HepG2 (cell line): Measurements from ENCODE around the gene L3MBTL4. TPM values are rescaled to one million over a fixed set of nuclear protein-coding genes. Genes with fewer than 3 reads are reported as not detected.

ENCODE experiments used
- CHCHD3 ChIP-seq: sonication (generic); formaldehyde crosslinking; IDR thresholded peaks from 2 replicates; pipeline ENCODE4 v1.8.0; 2022; ENCODE audit warnings: mild to moderate bottlenecking, missing genetic modification reagents, moderate library complexity
- FOSL1 ChIP-seq: sonication (generic); formaldehyde crosslinking; IDR thresholded peaks from 2 replicates; pipeline ENCODE4 v1.9.0; 2021; ENCODE audit warnings: missing genetic modification reagents, borderline replicate concordance
- ISL2 ChIP-seq: sonication (generic); formaldehyde crosslinking; IDR thresholded peaks from 2 replicates; pipeline ENCODE4 v1.5.0; 2020; ENCODE audit warnings: missing genetic modification reagents
- PITX1 ChIP-seq: sonication (generic); formaldehyde crosslinking; IDR thresholded peaks from 2 replicates; pipeline ENCODE4 v1.5.1; 2020; ENCODE audit warnings: mild to moderate bottlenecking, missing genetic modification reagents
- RAD51 ChIP-seq: fragments of 450-650 bp; IDR thresholded peaks from 2 replicates; pipeline ENCODE4 v1.6.1; 2016; ENCODE audit warnings: borderline replicate concordance
- SKI ChIP-seq: fragments of 450-650 bp; IDR thresholded peaks from one replicate; pipeline ENCODE4 v1.6.1; 2018; ENCODE audit warnings: mild to moderate bottlenecking; ENCODE audit not compliant: partially characterized antibody
- TARDBP ChIP-seq: sonication (generic); formaldehyde crosslinking; IDR thresholded peaks from 2 replicates; pipeline ENCODE4 v1.8.0; 2022; ENCODE audit warnings: mild to moderate bottlenecking, missing genetic modification reagents
- TCF12 ChIP-seq, 2 experiments: fragments of 450-650 bp in 1 of 2; sonication (generic) in 1 of 2; formaldehyde crosslinking in 1 of 2; IDR thresholded peaks; 2 replicates each; pipeline versions ENCODE4 v1.6.1 to v1.8.0; 2017 to 2022; ENCODE audit warnings: antibody characterized with exemption in 1 of 2, mild to moderate bottlenecking in 1 of 2, missing genetic modification reagents in 1 of 2, moderate library complexity in 1 of 2
- ZFY ChIP-seq: sonication (generic); formaldehyde crosslinking; IDR thresholded peaks from 2 replicates; pipeline ENCODE4 v1.4.0; 2020; ENCODE audit warnings: missing genetic modification reagents
- ZMYM4 ChIP-seq: sonication (generic); formaldehyde crosslinking; IDR thresholded peaks from 2 replicates; pipeline ENCODE4 v1.8.1; 2023; ENCODE audit warnings: mild to moderate bottlenecking, missing genetic modification reagents
- ZNF121 ChIP-seq: sonication (generic); formaldehyde crosslinking; IDR thresholded peaks from 2 replicates; pipeline ENCODE4 v1.5.0; 2020; ENCODE audit warnings: mild to moderate bottlenecking, missing genetic modification reagents
- ZNF256 ChIP-seq: sonication (generic); formaldehyde crosslinking; conservative IDR thresholded peaks from 2 replicates; pipeline ENCODE4 v1.4.0; 2020; ENCODE audit warnings: missing genetic modification reagents
- ZNF550 ChIP-seq: sonication (generic); formaldehyde crosslinking; IDR thresholded peaks from 2 replicates; pipeline ENCODE4 v1.4.0; 2020; ENCODE audit warnings: mild to moderate bottlenecking, missing genetic modification reagents, borderline replicate concordance
- ZNF615 ChIP-seq: sonication (generic); formaldehyde crosslinking; IDR thresholded peaks from 2 replicates; pipeline ENCODE4 v1.5.0; 2020; ENCODE audit warnings: mild to moderate bottlenecking, missing genetic modification reagents, borderline replicate concordance
- ZNF775 ChIP-seq: sonication (generic); formaldehyde crosslinking; IDR thresholded peaks from 2 replicates; pipeline ENCODE4 v1.4.0; 2020; ENCODE audit warnings: missing genetic modification reagents, mild to moderate bottlenecking, moderate library complexity, borderline replicate concordance
- ZNF816 ChIP-seq: sonication (generic); formaldehyde crosslinking; IDR thresholded peaks from 2 replicates; pipeline ENCODE4 v1.8.0; 2022; ENCODE audit warnings: missing genetic modification reagents, mild to moderate bottlenecking, borderline replicate concordance
- ZNF878 ChIP-seq: sonication (generic); formaldehyde crosslinking; IDR thresholded peaks from 2 replicates; pipeline ENCODE4 v1.8.1; 2023; ENCODE audit warnings: mild to moderate bottlenecking, missing genetic modification reagents, moderate library complexity
- ZSCAN21 ChIP-seq: sonication (generic); formaldehyde crosslinking; IDR thresholded peaks from 2 replicates; pipeline ENCODE4 v1.8.0; 2022; ENCODE audit warnings: mild to moderate bottlenecking, missing genetic modification reagents, moderate library complexity, borderline replicate concordance
- polyA plus RNA-seq, 8 experiments: library from polyadenylated mRNA; depleted of rRNA in 3 of 8; stranded (reverse) in 7 of 8; unstranded in 1 of 8; fragments of >200 nt; fragmentation: Illumina TruSeq in 4 of 8; extraction: Trizol in 4 of 8; gene quantifications; 2 replicates each; pipeline versions ENCODE4 v1.2.1 to v1.2.3, GENCODE V29; 2011 to 2016; ENCODE audit warnings: low read depth in 4 of 8, missing spikeins in 1 of 8, mixed read lengths in 1 of 8; ENCODE audit not compliant: insufficient read depth in 1 of 8
- total RNA-seq, 5 experiments: library from RNA; depleted of rRNA; stranded (reverse); fragments of >200 nt; fragmentation: Illumina TruSeq; extraction: Trizol; gene quantifications; 2 replicates each; pipeline ENCODE4 v1.2.3, GENCODE V29; 2016; ENCODE audit warnings: low read depth in 1 of 5
- TF ChIP-seq, protein P1 (sequence below): sonication (generic); formaldehyde crosslinking; IDR thresholded peaks from 2 replicates; pipeline ENCODE4 v1.5.0; 2020; ENCODE audit warnings: missing genetic modification reagents
- TF ChIP-seq, protein P2 (sequence below): IDR thresholded peaks from 2 replicates; pipeline ENCODE4 v1.6.1; 2016; ENCODE audit warnings: low read depth, control low read depth
- TF ChIP-seq, protein P3 (sequence below): sonication (generic); formaldehyde crosslinking; IDR thresholded peaks from 2 replicates; pipeline ENCODE4 v1.5.0; 2020; ENCODE audit warnings: missing genetic modification reagents
- TF ChIP-seq, protein P4 (sequence below): IDR thresholded peaks from 2 replicates; pipeline ENCODE4 v1.6.1; 2016; ENCODE audit warnings: low read depth, borderline replicate concordance
- TF ChIP-seq, protein P5 (sequence below): conservative IDR thresholded peaks from 2 replicates; pipeline ENCODE4 v1.6.1; 2018; ENCODE audit warnings: missing genetic modification reagents
- TF ChIP-seq, protein P6 (sequence below): sonication (generic); formaldehyde crosslinking; IDR thresholded peaks from 2 replicates; pipeline ENCODE4 v1.8.1; 2023; ENCODE audit warnings: mild to moderate bottlenecking, inconsistent platforms, moderate library complexity, missing genetic modification reagents, borderline replicate concordance

The L3MBTL4 gene
- total and polyA plus RNA-seq, 2 of the 13 experiments (the other 11 are each of a cell fraction or from before 2014, with no cell fraction given) = 10.8 to 13.3 TPM

DNA sequence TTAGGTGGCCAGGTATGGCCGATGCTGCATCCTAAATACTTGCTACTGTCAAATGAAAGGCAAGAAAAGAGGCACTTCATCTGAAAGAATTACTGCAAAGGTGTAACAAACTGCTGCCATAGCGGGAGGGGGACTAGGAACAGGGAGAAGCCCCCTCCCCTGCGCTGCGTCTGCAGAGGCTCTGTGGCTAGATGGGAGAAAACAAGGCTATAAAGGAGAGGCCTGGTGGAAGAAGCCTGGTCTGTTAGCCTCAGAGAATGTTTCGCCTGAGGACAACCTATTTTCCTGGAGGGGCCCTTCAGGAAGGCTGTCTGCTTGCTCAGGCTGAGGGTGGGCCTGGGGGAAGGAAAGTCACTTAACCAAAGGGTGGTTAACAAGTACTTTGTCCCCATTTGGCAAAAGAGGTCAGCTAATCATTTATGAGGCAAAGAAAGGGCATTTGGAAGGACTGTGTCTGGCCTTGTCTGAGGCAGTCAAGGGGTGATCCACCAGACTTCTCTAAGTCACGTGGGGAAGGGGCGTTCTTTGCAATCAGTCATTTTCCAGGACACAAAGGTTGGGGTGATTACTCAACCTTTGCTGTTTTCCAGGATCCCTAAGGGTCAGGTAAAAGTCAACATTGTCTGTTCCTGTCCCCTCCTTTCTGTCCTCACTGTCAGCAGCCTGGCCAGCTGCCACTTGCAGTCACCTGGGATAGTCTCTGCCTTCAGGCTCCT lies 416.4 kb downstream of the L3MBTL4 start (continued):
- TF ChIP-seq FOSL1 (CRISPR knock-in tag) (no peak), ISL2 (CRISPR knock-in tag) (0 out of 2 replicates have a peak, but pooled peaks have one; percentile 16), ZNF775 (CRISPR knock-in tag) (no peak), ZNF256 (CRISPR knock-in tag) (no peak), ZFY (CRISPR knock-in tag) (0 out of 2 replicates have a peak, but pooled peaks have one; percentile 11), TARDBP (0 out of 2 replicates have a peak, but pooled peaks have one; percentile 26), SKI (peak; percentile 84), ZNF121 (no peak), ZSCAN21 (CRISPR knock-in tag) (no peak), ZMYM4 (CRISPR knock-in tag) (peak; percentile 85), PITX1 (CRISPR knock-in tag) (peak; percentile 33; the same call in 1 of the 2 replicates), CHCHD3 (CRISPR knock-in tag) (no peak), ZNF816 (CRISPR knock-in tag) (no peak), RAD51 (no peak), ZNF878 (CRISPR knock-in tag) (peak; percentile 46; the same call in 1 of the 2 replicates), ZNF615 (CRISPR knock-in tag) (no peak), TCF12 (IDR thresholded peaks at IDR 0.05) (no peak), TCF12 (CRISPR knock-in tag; IDR thresholded peaks at IDR 0.05) (no peak), ZNF550 (CRISPR knock-in tag) (no peak)
- TF ChIP-seq, protein P1, sequence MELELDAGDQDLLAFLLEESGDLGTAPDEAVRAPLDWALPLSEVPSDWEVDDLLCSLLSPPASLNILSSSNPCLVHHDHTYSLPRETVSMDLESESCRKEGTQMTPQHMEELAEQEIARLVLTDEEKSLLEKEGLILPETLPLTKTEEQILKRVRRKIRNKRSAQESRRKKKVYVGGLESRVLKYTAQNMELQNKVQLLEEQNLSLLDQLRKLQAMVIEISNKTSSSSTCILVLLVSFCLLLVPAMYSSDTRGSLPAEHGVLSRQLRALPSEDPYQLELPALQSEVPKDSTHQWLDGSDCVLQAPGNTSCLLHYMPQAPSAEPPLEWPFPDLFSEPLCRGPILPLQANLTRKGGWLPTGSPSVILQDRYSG = no peak
- TF ChIP-seq, protein P2, sequence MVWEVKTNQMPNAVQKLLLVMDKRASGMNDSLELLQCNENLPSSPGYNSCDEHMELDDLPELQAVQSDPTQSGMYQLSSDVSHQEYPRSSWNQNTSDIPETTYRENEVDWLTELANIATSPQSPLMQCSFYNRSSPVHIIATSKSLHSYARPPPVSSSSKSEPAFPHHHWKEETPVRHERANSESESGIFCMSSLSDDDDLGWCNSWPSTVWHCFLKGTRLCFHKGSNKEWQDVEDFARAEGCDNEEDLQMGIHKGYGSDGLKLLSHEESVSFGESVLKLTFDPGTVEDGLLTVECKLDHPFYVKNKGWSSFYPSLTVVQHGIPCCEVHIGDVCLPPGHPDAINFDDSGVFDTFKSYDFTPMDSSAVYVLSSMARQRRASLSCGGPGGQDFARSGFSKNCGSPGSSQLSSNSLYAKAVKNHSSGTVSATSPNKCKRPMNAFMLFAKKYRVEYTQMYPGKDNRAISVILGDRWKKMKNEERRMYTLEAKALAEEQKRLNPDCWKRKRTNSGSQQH (CRISPR knock-in tag) = no peak
- TF ChIP-seq, protein P3, sequence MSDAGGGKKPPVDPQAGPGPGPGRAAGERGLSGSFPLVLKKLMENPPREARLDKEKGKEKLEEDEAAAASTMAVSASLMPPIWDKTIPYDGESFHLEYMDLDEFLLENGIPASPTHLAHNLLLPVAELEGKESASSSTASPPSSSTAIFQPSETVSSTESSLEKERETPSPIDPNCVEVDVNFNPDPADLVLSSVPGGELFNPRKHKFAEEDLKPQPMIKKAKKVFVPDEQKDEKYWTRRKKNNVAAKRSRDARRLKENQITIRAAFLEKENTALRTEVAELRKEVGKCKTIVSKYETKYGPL (CRISPR knock-in tag) = no peak
- TF ChIP-seq, protein P4, sequence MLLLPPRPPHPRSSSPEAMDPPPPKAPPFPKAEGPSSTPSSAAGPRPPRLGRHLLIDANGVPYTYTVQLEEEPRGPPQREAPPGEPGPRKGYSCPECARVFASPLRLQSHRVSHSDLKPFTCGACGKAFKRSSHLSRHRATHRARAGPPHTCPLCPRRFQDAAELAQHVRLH = no peak
- TF ChIP-seq, protein P5, sequence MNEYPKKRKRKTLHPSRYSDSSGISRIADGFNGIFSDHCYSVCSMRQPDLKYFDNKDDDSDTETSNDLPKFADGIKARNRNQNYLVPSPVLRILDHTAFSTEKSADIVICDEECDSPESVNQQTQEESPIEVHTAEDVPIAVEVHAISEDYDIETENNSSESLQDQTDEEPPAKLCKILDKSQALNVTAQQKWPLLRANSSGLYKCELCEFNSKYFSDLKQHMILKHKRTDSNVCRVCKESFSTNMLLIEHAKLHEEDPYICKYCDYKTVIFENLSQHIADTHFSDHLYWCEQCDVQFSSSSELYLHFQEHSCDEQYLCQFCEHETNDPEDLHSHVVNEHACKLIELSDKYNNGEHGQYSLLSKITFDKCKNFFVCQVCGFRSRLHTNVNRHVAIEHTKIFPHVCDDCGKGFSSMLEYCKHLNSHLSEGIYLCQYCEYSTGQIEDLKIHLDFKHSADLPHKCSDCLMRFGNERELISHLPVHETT (CRISPR knock-in tag) = no peak
- TF ChIP-seq, protein P6, sequence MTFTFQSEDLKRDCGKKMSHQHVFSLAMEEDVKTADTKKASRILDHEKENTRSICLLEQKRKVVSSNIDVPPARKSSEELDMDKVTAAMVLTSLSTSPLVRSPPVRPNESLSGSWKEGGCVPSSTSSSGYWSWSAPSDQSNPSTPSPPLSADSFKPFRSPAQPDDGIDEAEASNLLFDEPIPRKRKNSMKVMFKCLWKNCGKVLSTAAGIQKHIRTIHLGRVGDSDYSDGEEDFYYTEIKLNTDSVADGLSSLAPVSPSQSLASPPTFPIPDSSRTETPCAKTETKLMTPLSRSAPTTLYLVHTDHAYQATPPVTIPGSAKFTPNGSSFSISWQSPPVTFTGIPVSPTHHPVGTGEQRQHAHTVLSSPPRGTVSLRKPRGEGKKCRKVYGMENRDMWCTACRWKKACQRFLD (CRISPR knock-in tag) = no peak
